CD8-positive, alpha-beta memory T cell (primary cell): ENCODE measurements around the gene SERINC2. TPM values are rescaled to one million over a fixed set of nuclear protein-coding genes. Genes with fewer than 3 reads are reported as not detected.
"Not testable (repeated sequence)": the region's sequence is repeated elsewhere in the genome, so short reads cannot be mapped to it uniquely, and the experiment has no call there.

Source experiments
- CTCF ChIA-PET: fragments of 350-600 bp; sonication (Branson Sonifier 250); formaldehyde crosslinking; loops from one replicate; lab custom pipeline; 2021; ENCODE audit warnings: antibody characterized with exemption; lab: Charles Lee
- POLR2A ChIA-PET: fragments of 350-600 bp; sonication (Branson Sonifier 250); formaldehyde crosslinking; loops from one replicate; lab custom pipeline; 2021; ENCODE audit warnings: antibody characterized with exemption; lab: Charles Lee
- DNase-seq, 5 donors: peaks; one replicate each; pipeline versions ENCODE4 v3.0.0 to v3.0.0-alpha.2; 2020 to 2022; ENCODE audit warnings: mixed read lengths in 1 of 5
- H3K27ac ChIP-seq: one replicate; pipeline ENCODE4 v1.7.0; 2013; ENCODE audit warnings: low read depth, mild to moderate bottlenecking, low read length, moderate library complexity
- H3K27me3 ChIP-seq: 2 replicates; pipeline ENCODE4 v1.7.0; 2013; ENCODE audit warnings: low read length, mild to moderate bottlenecking; ENCODE audit not compliant: insufficient read depth, poor library complexity, severe bottlenecking
- H3K36me3 ChIP-seq: 2 replicates; pipeline ENCODE4 v1.7.0; 2013; ENCODE audit warnings: mild to moderate bottlenecking, low read length, moderate library complexity; ENCODE audit not compliant: insufficient read depth
- H3K4me1 ChIP-seq: 2 replicates; pipeline ENCODE4 v1.7.0; 2013; ENCODE audit warnings: mild to moderate bottlenecking, low read length, moderate library complexity; ENCODE audit not compliant: insufficient read depth
- H3K4me3 ChIP-seq: 2 replicates; pipeline ENCODE4 v1.7.0; 2013; ENCODE audit warnings: mild to moderate bottlenecking, low read length
- H3K9me3 ChIP-seq: 2 replicates; pipeline ENCODE4 v1.7.0; 2013; ENCODE audit warnings: mild to moderate bottlenecking, low read length
- H3K27ac Mint-ChIP-seq, 8 donors: one replicate each; pipeline ENCODE4 v1.8.0; 2020 to 2021; ENCODE audit warnings: mixed read lengths in 8 of 8, mild to moderate bottlenecking in 6 of 8, inconsistent platforms in 3 of 8, moderate library complexity in 3 of 8
- H3K27me3 Mint-ChIP-seq, 2 donors: one replicate each; pipeline ENCODE4 v1.8.0; 2020 to 2021; ENCODE audit warnings: mixed read lengths in 2 of 2, mild to moderate bottlenecking in 1 of 2, moderate library complexity in 1 of 2
- H3K36me3 Mint-ChIP-seq, 3 donors: one replicate each; pipeline ENCODE4 v1.8.0; 2020 to 2021; ENCODE audit warnings: mixed read lengths in 3 of 3, inconsistent platforms in 1 of 3, mild to moderate bottlenecking in 1 of 3
- H3K4me1 Mint-ChIP-seq, 3 donors: one replicate each; pipeline ENCODE4 v1.8.0; 2020 to 2021; ENCODE audit warnings: mixed read lengths in 3 of 3, inconsistent platforms in 1 of 3, mild to moderate bottlenecking in 1 of 3
- H3K4me3 Mint-ChIP-seq, 7 donors: one replicate each; pipeline ENCODE4 v1.8.0; 2020 to 2021; ENCODE audit warnings: mixed read lengths in 7 of 7, mild to moderate bottlenecking in 6 of 7, moderate library complexity in 4 of 7, inconsistent platforms in 2 of 7
- H3K9me3 Mint-ChIP-seq, 5 donors: one replicate each; pipeline ENCODE4 v1.8.0; 2020 to 2022; ENCODE audit warnings: mixed read lengths in 5 of 5, mild to moderate bottlenecking in 3 of 5, moderate library complexity in 2 of 5, inconsistent platforms in 1 of 5
- polyA plus RNA-seq: library from polyadenylated mRNA; unstranded; fragments of 300-500 nt; fragmentation: Illumina TruSeq; gene quantifications from one replicate; pipeline ENCODE4 v1.2.3, GENCODE V29; 2021
- total RNA-seq, 2 experiments: library from RNA; stranded (reverse); gene quantifications; one replicate each; pipeline ENCODE4 v1.2.3, GENCODE V29; 2021

Gene SERINC2
- total and polyA plus RNA-seq, 3 experiments from 2014 or later, result 0.11 to 0.31 TPM; not detected in 1

DNA sequence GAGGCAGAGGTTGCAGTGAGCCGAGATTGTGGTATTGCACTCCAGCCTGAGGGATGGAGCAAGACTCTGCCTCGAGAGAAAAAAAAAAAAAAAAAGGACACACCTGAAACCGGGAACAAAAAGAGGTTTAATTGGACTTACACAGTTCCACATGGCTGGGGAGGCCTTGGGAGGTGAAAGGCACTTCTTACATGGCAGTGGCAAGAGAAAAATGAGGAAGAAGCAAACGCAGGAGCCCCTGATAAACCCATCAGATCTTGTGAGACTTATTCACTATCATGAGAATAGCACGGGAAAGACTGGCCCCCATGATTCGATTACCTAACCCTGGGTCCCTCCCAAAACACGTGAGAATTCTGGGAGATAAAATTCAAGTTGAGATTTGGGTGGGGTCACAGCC is 61.6 kb downstream of the SERINC2 start:
- CTCF ChIA-PET, H3K27ac Mint-ChIP-seq, H3K4me3 ChIP-seq, H3K4me1 ChIP-seq, POLR2A ChIA-PET, H3K4me3 Mint-ChIP-seq, H3K36me3 ChIP-seq, H3K36me3 Mint-ChIP-seq, H3K27ac ChIP-seq, DNase-seq, H3K27me3 ChIP-seq, H3K9me3 Mint-ChIP-seq, H3K9me3 ChIP-seq, H3K4me1 Mint-ChIP-seq: not testable (repeated sequence)
- peaks cover 18 to 76% of the 10 kb centered on the region in 2 donors for H3K27me3 Mint-ChIP-seq

DNA sequence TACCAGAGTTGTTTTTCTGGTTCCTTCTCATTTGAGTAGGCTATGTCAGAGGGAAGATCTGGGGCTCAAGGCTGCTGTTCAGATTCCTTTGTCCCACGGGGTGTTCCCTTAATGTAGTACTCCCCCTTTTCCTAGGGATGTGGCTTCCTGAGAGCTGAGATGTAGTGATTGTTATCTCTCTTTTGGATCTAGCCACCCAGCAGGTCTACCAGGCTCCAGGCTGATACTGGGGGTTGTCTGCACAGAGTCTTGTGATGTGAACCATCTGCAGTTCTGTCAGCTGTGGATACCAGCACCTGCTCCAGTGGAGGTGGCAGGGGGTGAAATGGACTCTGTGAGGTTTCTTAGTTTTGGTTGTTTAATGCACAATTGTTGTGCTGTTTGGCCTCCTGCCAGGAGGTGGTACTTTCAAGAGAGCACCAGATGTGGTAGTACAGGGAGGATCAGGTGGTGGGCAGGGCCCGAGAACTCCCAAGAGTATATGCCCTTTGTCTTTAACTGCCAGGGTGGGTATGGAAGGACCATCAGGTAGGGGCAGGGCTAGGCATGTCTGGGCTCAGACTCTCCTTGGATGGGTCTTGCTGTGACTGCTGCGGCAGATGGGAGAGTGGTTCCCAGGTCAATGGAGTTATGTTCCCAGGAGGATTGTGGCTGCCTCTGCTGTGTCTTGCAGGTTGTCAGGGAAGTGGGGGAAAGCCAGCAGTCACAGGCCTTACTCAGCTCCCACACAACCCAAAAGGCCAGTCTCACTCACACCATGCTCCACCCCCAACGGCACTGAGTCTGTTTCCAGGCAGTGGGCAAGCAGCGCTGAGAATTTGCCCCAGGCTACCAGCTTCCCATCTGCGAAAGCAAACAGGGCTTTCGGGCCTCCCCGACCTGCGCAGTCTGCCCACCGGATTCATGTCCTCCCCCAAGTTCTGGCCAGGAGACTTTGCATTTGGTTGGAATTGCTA is 64.2 kb downstream of the SERINC2 start:
- H3K27me3 Mint-ChIP-seq, result peaks cover 7 to 64% of the 10 kb centered on the region in 2 donors
- H3K4me1 ChIP-seq, result no peaks in the 10 kb centered on the region
- ChIA-PET POLR2A (no interaction called here), CTCF (no interaction called here)
- no peak overlapping the region for H3K4me3 Mint-ChIP-seq
- no peak for DNase-seq
- H3K36me3 ChIP-seq, result no peaks in the 10 kb centered on the region
- H3K27me3 ChIP-seq, result no peaks in the 10 kb centered on the region
- no peak overlapping the region for H3K27ac ChIP-seq
- peaks cover 3 to 12% (median 6%) of the 10 kb centered on the region in 5 donors for H3K9me3 Mint-ChIP-seq
- H3K9me3 ChIP-seq, result no peaks in the 10 kb centered on the region
- H3K36me3 Mint-ChIP-seq, result peaks cover 0 to 9% (median 0%) of the 10 kb centered on the region in 3 donors
- no peaks in the 10 kb centered on the region for H3K4me1 Mint-ChIP-seq
- no peak overlapping the region for H3K4me3 ChIP-seq
- H3K27ac Mint-ChIP-seq, result no peak overlapping the region

DNA sequence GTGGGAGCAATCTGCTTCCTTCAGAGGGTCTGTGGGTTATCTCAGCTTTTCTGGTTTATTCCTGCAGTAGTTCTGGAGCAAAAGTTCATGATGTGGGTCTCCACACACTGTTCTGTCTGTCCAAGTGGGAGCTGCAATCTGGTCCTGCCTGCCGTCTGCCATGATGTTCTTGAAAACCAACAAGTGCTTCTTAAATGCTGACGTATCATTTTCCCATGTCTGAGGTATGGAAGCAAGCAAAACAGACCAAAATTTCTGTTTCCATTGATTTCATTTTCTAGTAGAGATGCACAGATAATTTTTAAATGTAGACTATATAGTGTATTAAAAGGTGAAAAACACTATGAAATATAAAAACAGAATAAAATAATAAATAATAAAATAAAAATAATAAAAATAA is 65.2 kb downstream of the SERINC2 start:
- Mint-ChIP-seq H3K36me3 (peaks cover 0 to 9% (median 0%) of the 10 kb centered on the region in 3 donors), H3K9me3 (peaks cover 3 to 12% (median 6%) of the 10 kb centered on the region in 5 donors), H3K27ac (no peak overlapping the region), H3K27me3 (peaks cover 7 to 55% of the 10 kb centered on the region in 2 donors), H3K4me1 (no peaks in the 10 kb centered on the region), H3K4me3 (no peak overlapping the region)
- H3K27ac ChIP-seq, result no peak overlapping the region
- ChIA-PET POLR2A (no interaction called here), CTCF (no interaction called here)
- no peaks in the 10 kb centered on the region for H3K36me3 ChIP-seq
- no peaks in the 10 kb centered on the region for H3K4me1 ChIP-seq
- H3K9me3 ChIP-seq, result no peaks in the 10 kb centered on the region
- DNase-seq, result no peak
- no peaks in the 10 kb centered on the region for H3K27me3 ChIP-seq
- no peak overlapping the region for H3K4me3 ChIP-seq

DNA sequence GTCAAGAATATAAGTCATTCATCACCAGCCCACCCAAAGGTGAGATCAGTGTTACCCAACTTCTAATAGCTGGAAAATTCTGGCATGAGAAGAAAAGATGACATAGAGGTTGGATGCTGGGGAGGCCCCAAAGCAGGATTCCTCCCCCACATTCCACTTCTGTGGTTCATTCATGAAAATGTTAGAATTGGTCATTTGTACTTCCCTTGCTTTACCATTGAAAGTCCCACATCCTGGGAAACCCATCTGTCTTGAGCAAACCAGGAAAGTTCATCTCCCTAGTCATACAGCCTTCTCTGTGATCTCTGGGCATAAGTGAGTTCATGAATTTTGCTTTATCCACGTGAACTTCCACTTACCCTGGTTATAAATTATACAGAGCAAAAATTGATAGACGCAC is 66.8 kb downstream of the SERINC2 start:
- DNase-seq, result no peak
- H3K27ac Mint-ChIP-seq, result no peak overlapping the region
- Histone ChIP-seq H3K4me1 (no peaks in the 10 kb centered on the region), H3K27ac (no peak overlapping the region), H3K27me3 (no peaks in the 10 kb centered on the region), H3K36me3 (no peaks in the 10 kb centered on the region), H3K9me3 (no peaks in the 10 kb centered on the region), H3K4me3 (no peak overlapping the region)
- H3K4me1 Mint-ChIP-seq, result no peaks in the 10 kb centered on the region
- peaks cover 0 to 9% (median 0%) of the 10 kb centered on the region in 3 donors for H3K36me3 Mint-ChIP-seq
- H3K9me3 Mint-ChIP-seq, result peaks cover 3 to 12% (median 6%) of the 10 kb centered on the region in 5 donors
- no peak overlapping the region for H3K4me3 Mint-ChIP-seq
- peaks cover 7 to 43% of the 10 kb centered on the region in 2 donors for H3K27me3 Mint-ChIP-seq
- ChIA-PET CTCF (no interaction called here), POLR2A (no interaction called here)

DNA sequence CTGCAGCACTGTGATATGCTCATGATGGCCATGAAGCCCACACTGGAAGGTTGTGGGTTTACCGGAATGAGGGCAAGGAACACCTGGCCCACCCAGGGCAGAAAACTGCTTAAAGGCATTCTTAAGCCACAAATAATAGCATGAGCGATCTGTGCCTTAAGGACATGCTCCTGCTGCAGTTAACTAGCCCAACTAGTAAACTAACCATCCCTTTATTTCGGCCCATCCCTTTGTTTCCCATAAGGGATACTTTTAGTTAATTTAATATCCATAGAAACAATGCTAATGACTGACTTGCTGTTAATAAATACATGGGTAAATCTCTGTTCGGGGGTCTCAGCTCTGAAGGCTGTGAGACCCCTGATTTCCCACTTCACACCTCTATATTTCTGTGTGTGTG is 67.4 kb downstream of the SERINC2 start:
- CTCF ChIA-PET, POLR2A ChIA-PET, H3K27ac Mint-ChIP-seq, H3K4me1 Mint-ChIP-seq, H3K4me3 Mint-ChIP-seq, H3K27ac ChIP-seq, DNase-seq, H3K4me3 ChIP-seq, H3K27me3 ChIP-seq, H3K9me3 ChIP-seq, H3K4me1 ChIP-seq, H3K36me3 ChIP-seq: not testable (repeated sequence)
- peaks cover 0 to 12% (median 0%) of the 10 kb centered on the region in 3 donors for H3K36me3 Mint-ChIP-seq
- peaks cover 3 to 12% (median 6%) of the 10 kb centered on the region in 5 donors for H3K9me3 Mint-ChIP-seq
- H3K27me3 Mint-ChIP-seq, result peaks cover 5 to 37% of the 10 kb centered on the region in 2 donors

DNA sequence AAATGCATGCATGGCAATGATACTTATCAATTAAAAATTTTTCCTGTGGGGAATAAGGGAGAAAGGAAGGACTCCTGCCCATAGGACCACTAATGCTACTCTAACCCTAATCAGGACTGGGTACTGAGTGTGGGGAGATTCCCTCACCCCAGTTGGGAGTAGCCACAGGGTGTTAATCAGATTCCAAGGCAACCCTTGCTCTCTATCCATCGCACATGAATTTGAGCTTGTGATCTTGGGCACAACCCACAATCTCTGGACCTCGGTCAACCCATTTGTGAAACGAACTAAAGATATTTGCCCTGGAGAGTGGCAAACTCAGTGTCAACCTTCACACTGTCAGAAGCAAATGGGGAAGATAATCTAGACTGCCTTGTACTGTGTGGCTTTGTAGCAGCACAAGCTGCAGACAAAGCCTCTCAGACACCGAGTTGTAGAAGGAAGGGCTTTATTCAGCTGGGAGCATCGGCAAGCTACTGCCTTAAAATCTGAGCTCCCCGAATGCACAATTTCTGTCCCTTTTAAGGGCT is 69.5 kb downstream of the SERINC2 start:
- H3K27me3 Mint-ChIP-seq, result peaks cover 5 to 26% of the 10 kb centered on the region in 2 donors
- no peaks in the 10 kb centered on the region for H3K4me1 ChIP-seq
- no peak overlapping the region for H3K4me3 Mint-ChIP-seq
- ChIA-PET POLR2A (no interaction called here), CTCF (no interaction called here)
- DNase-seq, result no peak
- H3K27ac Mint-ChIP-seq, result no peak overlapping the region
- H3K36me3 Mint-ChIP-seq, result peaks cover 0 to 18% (median 0%) of the 10 kb centered on the region in 3 donors
- H3K4me3 ChIP-seq, result no peak overlapping the region
- peaks cover 7 to 10% (median 8%) of the 10 kb centered on the region in 3 donors for H3K4me1 Mint-ChIP-seq
- H3K9me3 Mint-ChIP-seq, result peaks cover 3 to 12% (median 6%) of the 10 kb centered on the region in 5 donors
- no peaks in the 10 kb centered on the region for H3K9me3 ChIP-seq
- no peaks in the 10 kb centered on the region for H3K36me3 ChIP-seq
- H3K27me3 ChIP-seq, result no peaks in the 10 kb centered on the region
- no peak overlapping the region for H3K27ac ChIP-seq

DNA sequence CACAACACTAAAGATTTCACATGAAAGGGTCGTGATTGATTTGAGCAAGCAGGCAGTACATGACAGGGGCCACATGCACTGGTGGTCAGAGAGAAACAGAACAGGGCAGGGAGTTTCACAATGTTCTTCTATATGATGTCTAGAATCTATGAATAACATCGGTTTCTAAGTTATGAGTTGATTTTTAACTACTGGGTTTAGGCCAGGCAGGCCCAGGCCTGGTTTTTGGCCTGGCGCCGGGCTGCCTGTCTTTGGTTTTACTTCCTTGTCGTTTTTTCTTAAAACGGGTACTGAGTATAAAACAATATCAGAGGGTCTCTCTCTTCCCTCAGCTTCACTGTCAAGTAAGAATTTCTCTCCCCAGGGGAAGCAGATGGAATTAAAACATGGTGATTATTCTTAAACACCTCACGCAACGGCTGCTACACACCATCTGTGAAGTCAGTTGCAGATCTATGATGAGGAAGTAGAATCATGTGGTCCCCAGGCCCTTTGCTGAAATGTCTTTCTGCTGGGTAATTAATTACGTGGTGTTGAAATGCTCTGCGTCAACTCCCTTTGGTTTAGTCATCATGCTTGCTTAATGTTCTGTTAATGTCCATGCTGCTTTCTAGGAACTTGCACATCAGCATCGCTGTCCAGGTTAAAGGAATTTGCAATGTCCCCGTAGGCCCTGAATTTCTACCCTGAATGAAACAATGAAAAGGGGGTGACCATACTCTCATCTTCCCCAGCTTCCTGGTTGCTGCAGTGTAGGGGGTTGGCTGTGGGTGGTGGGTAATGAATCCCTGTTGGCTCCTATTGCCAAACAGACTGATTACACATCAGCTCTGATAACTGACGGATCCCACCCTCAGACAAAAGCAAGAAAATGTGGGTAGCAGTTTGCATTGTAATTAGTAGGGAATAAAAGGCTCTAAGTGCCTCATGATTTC is 70.3 kb downstream of the SERINC2 start:
- POLR2A ChIA-PET, result no interaction called here

More for the DNA sequence above, 70.3 kb downstream of the SERINC2 start:
- no peaks in the 10 kb centered on the region for H3K27me3 ChIP-seq
- H3K36me3 ChIP-seq, result no peaks in the 10 kb centered on the region
- no peak overlapping the region for H3K4me3 ChIP-seq
- no peak overlapping the region for H3K4me3 Mint-ChIP-seq
- H3K27me3 Mint-ChIP-seq, result peaks cover 3 to 18% of the 10 kb centered on the region in 2 donors
- no peaks in the 10 kb centered on the region for H3K4me1 ChIP-seq
- no peaks in the 10 kb centered on the region for H3K9me3 ChIP-seq
- peaks cover 3 to 12% (median 6%) of the 10 kb centered on the region in 5 donors for H3K9me3 Mint-ChIP-seq
- CTCF ChIA-PET, result no interaction called here
- H3K27ac Mint-ChIP-seq, result peak overlapping the region in 1 of 8 donors; percentile 52
- DNase-seq, result no peak
- peaks cover 10 to 15% (median 10%) of the 10 kb centered on the region in 3 donors for H3K4me1 Mint-ChIP-seq
- H3K36me3 Mint-ChIP-seq, result peaks cover 0 to 23% (median 0%) of the 10 kb centered on the region in 3 donors
- no peak overlapping the region for H3K27ac ChIP-seq
